ENCODE data around the gene MYB.
"Not testable (repeated sequence)": the region's sequence is repeated elsewhere in the genome, so short reads cannot be mapped to it uniquely, and the experiment has no call there.

Gene MYB

GRCh38 chr6:135225911-135226310 is 44.8 kb downstream of the MYB start:
- DNase-seq = no peak

- DNase-seq = no peak
Measured at GRCh38 chr6:135226537-135226936, 45.4 kb downstream of the MYB start.

- DNase-seq = no peak
Measured at GRCh38 chr6:135227349-135227748, 46.2 kb downstream of the MYB start.

- DNase-seq = no peak
Measured at GRCh38 chr6:135227758-135228157, 46.6 kb downstream of the MYB start.

GRCh38 chr6:135228486-135228885 is 47.4 kb downstream of the MYB start:
- no peak for DNase-seq

GRCh38 chr6:135229996-135230395 is 48.9 kb downstream of the MYB start:
- no peak for DNase-seq

- DNase-seq = no peak
Measured at GRCh38 chr6:135230711-135231468, 49.8 kb downstream of the MYB start.

- DNase-seq = no peak
Measured at GRCh38 chr6:135231469-135231844, 50.3 kb downstream of the MYB start.

- DNase-seq = peak; percentile 44
Measured at GRCh38 chr6:135233686-135234491, 52.8 kb downstream of the MYB start.

GRCh38 chr6:135234492-135234780 is 53.3 kb downstream of the MYB start:
- DNase-seq = no peak

GRCh38 chr6:135235716-135236115 is 54.6 kb downstream of the MYB start:
- DNase-seq = no peak

- no peak for DNase-seq
Measured at GRCh38 chr6:135236319-135236718, 55.2 kb downstream of the MYB start.

- no peak for DNase-seq
Measured at GRCh38 chr6:135236732-135237131, 55.6 kb downstream of the MYB start.

- DNase-seq = no peak
Measured at GRCh38 chr6:135240711-135241110, 59.6 kb downstream of the MYB start.

- DNase-seq = no peak
Measured at GRCh38 chr6:135243871-135244796, 63.0 kb downstream of the MYB start.

GRCh38 chr6:135244805-135245204 is 63.7 kb downstream of the MYB start:
- no peak for DNase-seq

- not testable (repeated sequence) for DNase-seq
Measured at GRCh38 chr6:135246412-135247012, 65.4 kb downstream of the MYB start.

GRCh38 chr6:135250234-135250633 is 69.1 kb downstream of the MYB start:
- no peak for DNase-seq

GRCh38 chr6:135250751-135251497 is 69.8 kb downstream of the MYB start:
- DNase-seq = peak; percentile 80

GRCh38 chr6:135251498-135252441 is 70.7 kb downstream of the MYB start:
- peak; percentile 89 for DNase-seq

- no peak for DNase-seq
Measured at GRCh38 chr6:135254471-135254870, 73.4 kb downstream of the MYB start.

Data from NCI-H774 (cell line).